Endothelial cell of umbilical vein (primary cell): Measurements from ENCODE around the gene C10orf143. TPM values are rescaled to one million over a fixed set of nuclear protein-coding genes. Genes with fewer than 3 reads are reported as not detected.

Source experiments
- BruUV-seq: library from RNA; stranded (reverse); fragments of 400-500 nt; replicated peaks from 2 replicates; lab custom pipeline; 2021; lab: Mats Ljungman, UMichigan
- CTCF ChIA-PET: fragments of 300-600, 350-600 bp; sonication (Branson Sonifier 250); formaldehyde crosslinking; loops from one replicate; lab custom pipeline; 2021; ENCODE audit warnings: antibody characterized with exemption, inconsistent platforms; lab: Charles Lee
- POLR2A ChIA-PET: fragments of 300-600, 350-600 bp; sonication (Branson Sonifier 250); formaldehyde crosslinking; loops from one replicate; lab custom pipeline; 2021; ENCODE audit warnings: antibody characterized with exemption, inconsistent platforms; lab: Charles Lee
- DNase-seq: peaks from one replicate; pipeline ENCODE4 v3.0.0-alpha.2; 2011; ENCODE audit warnings: low read depth, low spot score
- FAIRE-seq: peaks from 2 replicates; lab custom pipeline; 2011; peaks lifted over from hg19 to GRCh38; lab: Jason Lieb, UNC
- H2AFZ ChIP-seq: 2 replicates; pipeline ENCODE4 v1.6.0; 2012; ENCODE audit warnings: low read depth, low read length, control low read depth, inconsistent platforms
- H3K27ac ChIP-seq: 2 replicates; pipeline ENCODE4 v1.5.1; 2011; ENCODE audit warnings: low read depth, mild to moderate bottlenecking, control low read depth, low read length, moderate library complexity; ENCODE audit not compliant: insufficient read depth
- H3K27me3 ChIP-seq, 2 experiments: 2 replicates each; pipeline versions ENCODE4 v1.6.0 to v1.6.1; 2011; ENCODE audit warnings: low read length in 2 of 2, mixed read lengths in 1 of 2; ENCODE audit not compliant: control insufficient read depth in 2 of 2, insufficient read depth in 2 of 2
- H3K36me3 ChIP-seq, 2 experiments: 2 replicates in 1 of 2; 3 replicates in 1 of 2; pipeline ENCODE4 v1.5.1; 2011; ENCODE audit warnings: low read length in 2 of 2, mild to moderate bottlenecking in 1 of 2, moderate library complexity in 1 of 2; ENCODE audit not compliant: control insufficient read depth in 2 of 2, insufficient read depth in 2 of 2; ENCODE audit errors: extremely low read depth in 1 of 2
- H3K4me1 ChIP-seq: 3 replicates; pipeline ENCODE4 v1.5.1; 2011; ENCODE audit warnings: mild to moderate bottlenecking, low read length; ENCODE audit not compliant: control insufficient read depth, insufficient read depth; ENCODE audit errors: extremely low read depth
- H3K4me2 ChIP-seq: 2 replicates; pipeline ENCODE4 v1.6.1; 2011; ENCODE audit warnings: low read length, control low read depth, mixed read lengths; ENCODE audit not compliant: insufficient read depth
- H3K4me3 ChIP-seq, 3 experiments: fragments of 200-600 bp in 1 of 3; sonication (generic), shearing (Covaris generic) in 1 of 3; replicated peaks in 1 of 3; 2 replicates each; pipeline ENCODE4 v1.5.1; 2011 to 2016; ENCODE audit warnings: control low read depth in 3 of 3, low read length in 3 of 3, mild to moderate bottlenecking in 2 of 3, inconsistent platforms in 1 of 3, low read depth in 1 of 3, moderate library complexity in 1 of 3; ENCODE audit not compliant: insufficient read depth in 1 of 3
- H3K79me2 ChIP-seq: 2 replicates; pipeline ENCODE4 v1.6.0; 2012; ENCODE audit warnings: low read length, inconsistent platforms; ENCODE audit not compliant: control insufficient read depth, insufficient read depth
- H3K9ac ChIP-seq: replicated peaks from 2 replicates; pipeline ENCODE3; 2011; ENCODE audit warnings: low read length, control low read depth; ENCODE audit not compliant: insufficient read depth; ENCODE audit errors: extremely low read depth
- H3K9me1 ChIP-seq: replicated peaks from 3 replicates; pipeline ENCODE4 v1.6.0; 2011; ENCODE audit warnings: mild to moderate bottlenecking, low read length; ENCODE audit not compliant: control insufficient read depth, insufficient read depth; ENCODE audit errors: extremely low read depth
- H3K9me3 ChIP-seq: replicated peaks from 2 replicates; pipeline ENCODE4 v1.5.1; 2012; ENCODE audit warnings: low read length, inconsistent platforms; ENCODE audit not compliant: control insufficient read depth, insufficient read depth
- H4K20me1 ChIP-seq: replicated peaks from 2 replicates; pipeline ENCODE3; 2011; ENCODE audit warnings: mild to moderate bottlenecking, low read length; ENCODE audit not compliant: control insufficient read depth, insufficient read depth; ENCODE audit errors: extremely low read depth
- CTCF ChIP-seq, 2 donors: IDR thresholded peaks; 1 replicate in 1 of 2; 2 replicates in 1 of 2; pipeline ENCODE4 v1.5.1; 2011; ENCODE audit warnings: low read length in 2 of 2, mild to moderate bottlenecking in 2 of 2, moderate library complexity in 2 of 2, control low read depth in 1 of 2, inconsistent platforms in 1 of 2, low read depth in 1 of 2; ENCODE audit not compliant: insufficient read depth in 1 of 2; ENCODE audit errors: extremely low read depth in 1 of 2
- EZH2 ChIP-seq: IDR thresholded peaks from 2 replicates; pipeline ENCODE4 v1.6.1; 2012; ENCODE audit warnings: borderline replicate concordance, low read depth, mild to moderate bottlenecking, moderate library complexity, low read length, inconsistent platforms; ENCODE audit not compliant: severe bottlenecking
- FOS ChIP-seq: IDR thresholded peaks from 2 replicates; pipeline ENCODE4 v1.6.1; 2011; ENCODE audit warnings: mild to moderate bottlenecking, low read length, moderate library complexity, borderline replicate concordance; ENCODE audit not compliant: insufficient read depth
- GATA2 ChIP-seq: IDR thresholded peaks from 2 replicates; pipeline ENCODE4 v1.7.0; 2011; ENCODE audit warnings: low read depth, mild to moderate bottlenecking, moderate library complexity, mixed read lengths, low read length; ENCODE audit not compliant: insufficient read length, insufficient read depth
- JUN ChIP-seq: IDR thresholded peaks from 2 replicates; pipeline ENCODE4 v1.6.1; 2011; ENCODE audit warnings: borderline replicate concordance, low read depth; ENCODE audit not compliant: insufficient read length, insufficient read depth
- MAX ChIP-seq: IDR thresholded peaks from 2 replicates; pipeline ENCODE4 v1.6.1; 2011; ENCODE audit not compliant: insufficient read depth, insufficient read length
- MYC ChIP-seq: IDR thresholded peaks from one replicate; pipeline ENCODE4 v1.6.1; 2011; ENCODE audit warnings: mild to moderate bottlenecking, low read depth, low read length
- POLR2A ChIP-seq: IDR thresholded peaks from 2 replicates; pipeline ENCODE4 v1.6.1; 2012; ENCODE audit warnings: low read depth, mild to moderate bottlenecking, control low read depth, low read length
- POLR2AphosphoS5 ChIP-seq: IDR thresholded peaks from 2 replicates; pipeline ENCODE4 v1.6.1; 2012; ENCODE audit warnings: low read depth, mild to moderate bottlenecking, control low read depth, low read length, moderate library complexity; ENCODE audit not compliant: insufficient read depth
- dilution Hi-C: fragments of 300-500 bp; cut with MboI; formaldehyde crosslinking; loops from one replicate; pipeline ENCODE4 v1.15.0; 2019; ENCODE audit warnings: low sequenced_read_pairs; ENCODE audit not compliant: extremely low pct_ligation_motif_present
- intact Hi-C: fragments of 100-400 bp; cut with micrococcal nuclease; formaldehyde crosslinking; loops from one replicate; pipeline ENCODE4 v1.10.0; 2022
- polyA plus RNA-seq, 4 experiments: library from polyadenylated mRNA; depleted of rRNA in 3 of 4; stranded (reverse) in 3 of 4; unstranded in 1 of 4; fragments of >200 nt; gene quantifications; 2 replicates each; pipeline versions ENCODE4 v1.2.1 to v1.2.3, GENCODE V29; 2011 to 2012; ENCODE audit warnings: missing spikeins in 1 of 4
- total RNA-seq: library from RNA; stranded (reverse); gene quantifications from 2 replicates; pipeline ENCODE4 v1.2.3, GENCODE V29; 2021

Gene C10orf143
- total and polyA plus RNA-seq, 2 donors (not counting 3 experiments of a cell fraction or from before 2014, with no cell fraction given), result 0.26 to 0.44 TPM

- POLR2A ChIA-PET, result no interaction called here
- H3K36me3 ChIP-seq, result no peaks in the 10 kb centered on the region
- H3K4me2 ChIP-seq, result no peak overlapping the region
- no peaks in the 10 kb centered on the region for H3K79me2 ChIP-seq
- no peaks in the 10 kb centered on the region for H4K20me1 ChIP-seq
- dilution Hi-C loops (no loop called here), intact Hi-C loops (no loop called here)
- no peaks in the 10 kb centered on the region for H3K9me3 ChIP-seq
- H3K4me1 ChIP-seq, result no peaks in the 10 kb centered on the region
- no peaks in the 10 kb centered on the region for H3K9me1 ChIP-seq
- no peaks in the 10 kb centered on the region for H3K27me3 ChIP-seq
- H2AFZ ChIP-seq, result no peak overlapping the region
- H3K27ac ChIP-seq, result no peak overlapping the region
- no peak overlapping the region for H3K4me3 ChIP-seq
- BruUV-seq, result no TSS peak
- no peak overlapping the region for H3K9ac ChIP-seq
- FAIRE-seq (no peak), DNase-seq (no peak)
- no peak for TF ChIP-seq MAX
- TF ChIP-seq CTCF (IDR thresholded peaks at IDR 0.05; ENCODE audit: extremely low read depth in 1 of 2, insufficient read depth in 1 of 2, low read depth in 1 of 2, low read length in 2 of 2), result no peak
- TF ChIP-seq MYC, result no peak
- no peak for TF ChIP-seq EZH2
- CTCF ChIA-PET, result no interaction called here
Measured at GRCh38 chr10:130049244-130049643, 61.4 kb downstream of the C10orf143 start.

GRCh38 chr10:130048081-130048480 lies 62.5 kb downstream of the C10orf143 start:
- Histone ChIP-seq H4K20me1 (no peaks in the 10 kb centered on the region), H3K79me2 (no peaks in the 10 kb centered on the region), H3K27me3 (no peaks in the 10 kb centered on the region), H3K9me3 (no peaks in the 10 kb centered on the region), H2AFZ (no peak overlapping the region), H3K4me3 (no peak overlapping the region), H3K9ac (no peak overlapping the region), H3K36me3 (no peaks in the 10 kb centered on the region), H3K4me1 (no peaks in the 10 kb centered on the region), H3K4me2 (no peak overlapping the region), H3K27ac (no peak overlapping the region), H3K9me1 (no peaks in the 10 kb centered on the region)
- intact Hi-C loops, result no loop called here
- dilution Hi-C loops, result no loop called here
- no peak for TF ChIP-seq CTCF (IDR thresholded peaks at IDR 0.05; ENCODE audit: extremely low read depth in 1 of 2, insufficient read depth in 1 of 2, low read depth in 1 of 2, low read length in 2 of 2)
- no peak for TF ChIP-seq POLR2AphosphoS5
- no peak for TF ChIP-seq JUN
- TF ChIP-seq EZH2, result no peak
- TF ChIP-seq GATA2, result no peak
- TF ChIP-seq POLR2A, result no peak
- no peak for TF ChIP-seq MYC
- TF ChIP-seq MAX, result no peak
- TF ChIP-seq FOS, result no peak
- ChIA-PET POLR2A (no interaction called here), CTCF (no interaction called here)
- no TSS peak for BruUV-seq
- DNase-seq (no peak), FAIRE-seq (no peak)
